RPMI8226 (cell line): ENCODE results near the gene EVI5.
"Not testable (repeated sequence)": the region's sequence is repeated elsewhere in the genome, so short reads cannot be mapped to it uniquely, and the experiment has no call there.

Experiments used
- DNase-seq: peaks from one replicate; pipeline ENCODE4 v3.0.0-alpha.2; 2015

The EVI5 gene

DNA sequence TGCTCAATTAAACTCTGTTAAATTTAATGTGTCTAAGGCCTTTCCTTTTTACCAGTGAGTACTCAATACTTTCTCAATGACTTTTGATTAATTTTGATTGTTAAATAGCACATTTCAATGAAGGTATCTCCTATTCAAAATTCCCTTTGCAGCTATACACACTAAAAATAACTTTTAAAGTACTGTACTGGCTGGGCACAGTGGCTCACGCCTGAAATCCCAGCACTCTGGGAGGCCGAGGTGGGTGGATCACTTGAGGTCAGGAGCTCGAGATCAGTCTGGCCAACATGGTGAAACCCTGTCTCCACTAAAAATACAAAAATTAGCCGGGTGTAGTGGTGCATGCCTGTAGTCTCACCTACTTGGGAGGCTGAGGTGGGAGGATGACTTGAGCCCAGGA lies 38.7 kb downstream of the EVI5 start:
- not testable (repeated sequence) for DNase-seq

DNA sequence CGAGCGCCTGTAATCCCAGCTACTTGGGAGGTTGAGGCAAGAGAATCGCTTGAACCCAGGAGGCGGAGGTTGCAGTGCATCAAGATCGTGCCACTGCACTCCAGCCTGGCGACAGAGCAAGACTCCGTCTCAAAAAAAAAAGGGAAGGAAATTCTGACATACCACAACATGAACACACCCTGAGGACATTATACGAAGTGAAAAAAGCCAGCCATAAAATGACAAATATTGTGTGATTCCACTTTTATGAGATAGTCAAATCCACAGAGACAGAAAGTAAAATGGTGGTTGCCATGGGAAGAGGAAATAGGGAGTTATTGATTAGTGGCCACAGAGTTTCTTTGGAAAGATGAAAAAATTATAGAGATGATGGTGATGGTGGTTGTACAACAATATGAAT lies 41.7 kb downstream of the EVI5 start:
- no peak for DNase-seq

DNA sequence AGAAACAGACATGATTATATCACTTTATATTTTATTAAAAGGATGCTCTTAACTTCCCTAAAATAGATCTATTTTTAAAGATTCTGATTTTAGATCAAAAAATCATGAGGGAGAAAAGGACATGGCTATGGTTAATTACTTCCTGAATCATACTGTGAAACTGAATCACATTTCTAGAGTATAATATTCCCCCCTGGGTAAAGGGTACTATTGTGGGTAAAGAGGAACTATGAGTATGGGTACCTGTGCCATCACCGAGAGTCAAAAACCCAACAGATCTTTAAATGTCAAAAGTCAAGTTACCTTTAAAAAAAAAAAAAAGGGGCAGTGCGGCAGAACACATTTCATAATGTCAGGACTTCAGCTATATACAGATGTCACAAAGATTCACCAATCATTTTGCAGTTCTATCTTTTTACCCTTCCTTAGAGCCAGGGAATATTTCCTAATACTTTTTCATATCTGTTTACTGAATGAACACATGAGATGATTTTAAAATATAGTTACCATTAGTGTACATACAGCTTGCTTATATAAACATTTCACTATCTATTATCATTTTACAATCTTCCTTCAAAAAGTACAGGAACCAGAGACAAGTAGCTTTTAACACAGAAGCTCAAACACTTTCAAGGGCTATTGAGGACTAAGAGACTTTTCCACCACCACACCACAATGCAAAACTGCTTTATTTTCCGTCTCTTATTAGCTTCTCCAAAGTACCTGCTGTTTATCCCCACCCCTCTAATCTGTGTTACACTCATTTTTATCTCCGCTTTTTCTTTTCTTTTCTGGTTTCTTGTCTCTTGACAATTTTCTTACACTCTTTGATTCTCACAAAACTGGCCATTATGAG lies 45.0 kb downstream of the EVI5 start:
- DNase-seq, result no peak

DNA sequence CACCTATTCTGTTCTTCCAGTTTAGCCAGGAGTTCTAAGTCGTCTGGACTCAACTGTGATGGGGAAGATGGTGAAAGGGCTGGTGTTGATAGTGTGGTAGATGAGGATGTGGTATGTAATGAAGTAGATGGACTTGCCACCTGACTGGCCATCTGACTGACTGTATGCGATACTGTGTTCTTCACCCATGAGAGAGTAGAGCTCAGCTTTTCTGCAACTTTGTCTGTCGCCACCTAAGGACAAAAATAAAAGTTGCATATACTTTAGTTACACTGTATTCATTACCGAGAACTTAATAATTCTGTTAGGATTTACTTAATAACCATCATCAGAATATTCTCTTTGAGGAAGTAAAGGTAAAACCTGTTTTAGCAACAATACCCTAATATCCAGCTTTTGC lies 48.5 kb downstream of the EVI5 start:
- no peak for DNase-seq

DNA sequence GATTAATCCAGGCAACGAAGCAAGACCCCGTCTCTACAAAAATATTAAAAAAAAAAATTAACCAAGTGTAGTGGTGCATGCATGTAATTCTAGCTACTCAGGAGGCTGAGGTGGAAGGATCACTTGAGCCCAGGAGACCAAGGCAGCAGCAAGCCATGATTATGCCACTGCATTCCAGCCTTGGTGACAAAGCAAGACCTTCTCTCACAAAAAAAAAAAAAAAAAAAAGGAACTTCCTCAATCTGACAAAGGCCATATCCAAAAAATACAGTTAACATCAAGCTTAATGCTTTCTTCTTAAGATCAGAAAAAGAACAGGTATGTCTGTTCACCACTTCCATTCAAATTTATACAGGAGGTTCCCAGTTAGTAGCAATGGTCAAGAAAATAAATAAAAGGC lies 54.4 kb downstream of the EVI5 start:
- no peak for DNase-seq

DNA sequence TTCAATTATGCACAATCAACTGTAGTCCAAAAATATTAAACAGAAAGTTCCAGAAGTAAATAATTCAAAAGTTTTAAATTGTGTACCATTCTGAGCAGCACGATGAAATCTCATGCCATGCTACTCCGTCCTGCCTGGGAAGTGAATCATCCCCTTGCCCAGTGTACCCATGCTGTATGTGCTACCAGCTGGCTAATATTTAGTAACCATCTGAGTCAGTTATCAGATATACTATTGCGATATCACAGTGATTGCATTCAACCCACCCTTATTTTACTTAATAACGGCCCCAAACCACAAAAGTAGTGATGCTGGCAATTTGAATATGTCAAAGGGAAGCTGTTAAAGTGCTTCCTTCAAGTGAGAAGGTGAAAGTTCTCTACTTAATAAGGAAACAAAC lies 56.2 kb downstream of the EVI5 start:
- no peak for DNase-seq

DNA sequence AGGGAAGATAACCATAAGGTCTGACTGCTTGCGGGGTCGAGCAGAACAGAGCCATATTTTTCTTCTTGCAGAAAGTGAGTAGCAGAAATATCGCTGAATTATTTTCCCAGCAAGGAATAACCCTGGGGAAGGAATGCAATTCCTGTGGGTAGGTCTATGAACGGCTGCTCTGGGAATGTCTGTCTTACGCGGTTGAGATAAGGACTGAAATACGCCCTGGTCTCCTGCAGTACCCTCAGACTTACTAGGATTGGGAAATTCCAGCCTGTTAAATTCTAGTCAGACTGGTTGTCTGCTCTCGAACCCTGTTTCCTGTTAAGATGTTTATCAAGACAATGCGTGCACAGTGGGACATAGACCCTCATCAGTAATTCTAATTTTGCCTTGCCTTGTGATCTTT lies 61.2 kb downstream of the EVI5 start:
- DNase-seq, result not testable (repeated sequence)

DNA sequence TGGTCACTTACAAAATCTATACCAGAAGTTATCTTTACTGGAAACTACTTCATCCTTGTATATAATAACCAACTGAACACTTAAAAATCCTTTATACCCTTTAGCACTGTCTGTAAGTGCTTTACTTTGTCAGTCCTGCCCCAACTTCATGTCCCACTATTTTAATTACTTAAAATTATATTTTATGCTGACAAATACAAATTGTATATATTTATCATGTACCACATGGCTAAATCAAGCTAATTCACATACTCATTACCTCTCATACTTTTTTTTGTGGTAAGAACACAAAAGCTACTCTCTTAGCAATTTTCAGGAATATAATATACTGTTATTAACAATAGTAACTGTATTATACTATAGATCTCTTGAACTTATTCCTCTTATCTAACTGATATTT lies 63.0 kb downstream of the EVI5 start:
- DNase-seq, result no peak

DNA sequence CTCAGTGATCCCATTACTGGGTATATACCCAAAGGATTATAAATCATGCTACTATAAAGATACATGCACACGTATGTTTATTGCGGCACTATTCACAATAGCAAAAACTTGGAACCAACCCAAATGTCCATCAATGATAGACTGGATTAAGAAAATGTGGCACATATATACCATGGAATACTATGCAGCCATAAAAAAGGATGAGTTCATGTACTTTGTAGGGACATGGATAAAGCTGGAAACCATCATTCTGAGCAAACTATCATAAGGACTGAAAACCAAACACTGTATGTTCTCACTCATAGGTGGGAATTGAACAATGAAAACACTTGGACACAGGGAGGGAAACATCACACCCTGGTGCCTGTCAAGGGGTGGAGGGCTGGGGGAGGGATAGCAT lies 63.8 kb downstream of the EVI5 start:
- DNase-seq, result not testable (repeated sequence)

DNA sequence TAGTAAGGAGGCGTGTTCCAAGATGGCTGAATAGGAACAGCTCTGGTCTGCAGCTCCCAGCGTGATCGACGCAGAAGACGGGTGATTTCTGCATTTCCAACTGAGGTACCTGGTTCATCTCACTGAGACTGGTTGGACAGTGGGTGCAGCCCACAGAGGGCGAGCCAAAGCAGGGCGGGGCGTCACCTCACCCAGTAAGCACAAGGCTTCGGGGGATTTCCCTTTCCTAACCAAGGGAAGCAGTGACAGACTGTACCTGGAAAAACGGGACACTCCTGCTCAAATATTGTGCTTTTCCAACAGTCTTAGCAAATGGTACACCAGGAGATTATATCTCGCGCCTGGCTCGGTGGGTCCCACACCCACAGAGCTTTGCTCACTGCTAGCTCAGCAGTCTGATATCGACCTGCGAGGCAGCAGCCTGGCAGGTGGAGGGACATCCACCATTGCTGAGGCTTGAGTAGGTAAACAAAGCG lies 69.4 kb downstream of the EVI5 start:
- not testable (repeated sequence) for DNase-seq

DNA sequence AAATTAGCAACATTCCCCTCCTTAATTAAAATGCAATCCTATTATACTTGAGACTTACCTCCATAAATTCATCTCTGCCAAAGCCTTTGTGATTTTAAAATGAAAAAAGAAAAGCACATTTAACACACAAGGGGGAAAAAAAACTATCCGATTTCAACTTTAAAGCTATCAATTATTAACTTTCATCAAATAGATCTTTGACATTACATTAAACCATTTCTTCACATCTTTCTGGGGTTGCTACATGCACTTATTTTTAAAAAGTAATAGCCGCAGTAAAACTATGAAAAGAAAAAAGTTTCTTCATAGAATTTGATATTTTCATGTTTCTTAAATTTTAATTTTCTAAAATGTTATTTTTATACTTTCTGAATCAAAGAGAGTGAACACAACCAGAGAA lies 71.0 kb downstream of the EVI5 start:
- DNase-seq, result no peak

DNA sequence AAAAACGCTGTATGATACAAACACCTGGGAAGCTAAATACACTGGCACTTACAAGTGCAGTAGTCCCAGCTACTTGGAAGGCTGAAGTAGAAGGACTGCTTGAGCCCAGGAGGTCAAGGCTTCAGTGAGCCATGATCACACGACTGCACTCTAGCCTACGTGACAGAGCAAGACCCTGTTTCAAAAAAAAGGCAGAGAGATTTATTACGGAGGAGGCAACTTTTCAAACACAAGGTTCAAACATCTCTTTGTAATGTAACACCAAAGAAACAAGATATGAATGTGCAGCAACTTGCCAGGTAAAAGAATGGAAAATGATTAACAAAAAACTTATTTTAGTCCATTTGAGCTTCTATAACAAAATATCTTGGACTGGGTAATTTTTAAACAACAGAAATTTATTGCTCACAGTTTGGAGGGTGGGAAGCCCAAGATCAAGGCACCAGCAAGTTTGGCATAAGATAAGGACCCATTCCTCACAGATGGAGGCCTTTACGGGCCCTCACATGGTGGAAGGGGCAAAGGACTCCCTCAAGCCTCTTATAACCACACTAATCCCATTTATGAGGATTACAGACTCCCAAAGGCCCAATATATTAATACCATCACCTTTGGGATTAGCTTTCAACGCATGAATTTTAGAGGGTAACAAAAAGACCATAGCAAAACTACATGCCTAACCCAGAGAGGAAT lies 73.3 kb downstream of the EVI5 start:
- no peak for DNase-seq

DNA sequence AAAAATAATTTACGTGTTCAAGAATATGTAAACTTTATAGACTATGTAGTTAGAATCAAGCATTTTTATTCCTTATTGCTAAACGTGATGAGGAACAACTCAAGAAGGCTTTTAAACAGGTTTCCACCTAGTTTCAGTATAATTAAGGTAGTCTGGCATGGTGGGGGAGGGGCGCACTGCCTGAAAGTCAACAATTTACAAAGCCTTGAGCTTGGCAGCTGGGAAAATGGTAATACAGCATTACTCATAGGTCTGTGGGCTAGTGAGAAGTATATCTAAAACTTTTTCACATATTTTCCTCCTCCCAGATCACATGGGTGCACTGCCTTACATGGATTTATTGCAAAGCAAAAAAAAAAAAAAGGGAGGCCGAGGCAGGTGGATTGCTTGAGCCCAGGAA lies 75.2 kb downstream of the EVI5 start:
- no peak for DNase-seq

DNA sequence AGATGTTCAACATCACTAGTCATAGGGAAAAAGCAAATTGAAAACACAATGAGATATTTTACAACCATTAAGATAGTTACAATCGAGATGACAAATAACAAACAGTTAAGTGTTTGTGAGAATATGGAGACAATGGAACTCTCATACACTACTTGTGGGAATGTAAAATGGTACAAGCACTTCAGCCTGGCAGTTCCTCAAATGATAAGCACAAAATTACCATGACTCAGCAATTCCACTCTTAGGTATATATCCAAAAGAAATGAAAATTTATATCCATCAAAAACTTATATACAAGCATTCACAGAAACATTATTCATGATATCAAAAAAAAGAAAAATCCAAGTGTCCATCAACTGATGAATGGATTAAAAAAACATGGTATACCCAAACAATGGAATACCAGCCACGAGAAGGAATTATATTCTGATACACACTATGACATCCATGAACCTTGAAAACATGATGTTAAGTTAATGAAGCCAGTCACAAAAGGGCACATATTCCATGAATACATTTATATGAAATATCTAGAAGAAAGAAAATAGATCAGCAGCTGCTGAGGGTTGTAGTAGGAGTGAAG lies 76.4 kb downstream of the EVI5 start:
- DNase-seq, result no peak

DNA sequence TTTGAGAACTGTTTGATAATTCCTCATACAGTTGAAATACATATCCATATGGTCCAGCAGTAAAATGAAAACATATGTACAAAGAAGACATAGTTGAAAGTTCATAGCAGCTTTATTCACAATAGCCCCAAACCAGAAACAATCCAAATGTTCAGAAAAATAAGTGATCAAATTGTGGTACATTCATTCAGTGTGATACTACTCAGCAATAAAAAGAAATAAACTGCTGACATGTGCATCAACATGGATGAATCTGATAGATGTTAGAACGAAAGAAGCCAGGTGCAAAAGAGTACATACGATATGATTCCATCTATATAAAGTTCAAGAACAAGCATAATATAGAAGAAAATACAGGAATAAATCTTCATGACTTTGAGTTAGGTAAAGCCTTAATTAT lies 77.2 kb downstream of the EVI5 start:
- DNase-seq, result no peak

DNA sequence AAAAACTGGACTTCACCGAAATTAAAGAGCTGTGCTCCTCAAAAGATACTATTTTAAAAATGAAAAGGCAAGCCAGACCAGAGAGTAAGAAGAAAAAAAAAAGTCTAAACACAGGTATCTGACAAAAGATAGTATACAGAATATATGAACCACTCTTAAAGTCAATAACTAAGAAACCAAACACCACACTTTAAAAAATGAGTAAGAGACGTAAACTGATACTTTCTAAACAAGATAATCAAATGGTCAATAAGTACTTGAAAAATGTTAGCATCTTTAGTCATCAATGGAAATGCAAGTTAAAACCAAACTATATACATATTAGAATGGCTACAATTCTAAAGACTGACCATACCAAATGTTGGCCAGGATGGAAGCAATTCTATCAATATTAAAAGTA lies 77.6 kb downstream of the EVI5 start:
- no peak for DNase-seq

DNA sequence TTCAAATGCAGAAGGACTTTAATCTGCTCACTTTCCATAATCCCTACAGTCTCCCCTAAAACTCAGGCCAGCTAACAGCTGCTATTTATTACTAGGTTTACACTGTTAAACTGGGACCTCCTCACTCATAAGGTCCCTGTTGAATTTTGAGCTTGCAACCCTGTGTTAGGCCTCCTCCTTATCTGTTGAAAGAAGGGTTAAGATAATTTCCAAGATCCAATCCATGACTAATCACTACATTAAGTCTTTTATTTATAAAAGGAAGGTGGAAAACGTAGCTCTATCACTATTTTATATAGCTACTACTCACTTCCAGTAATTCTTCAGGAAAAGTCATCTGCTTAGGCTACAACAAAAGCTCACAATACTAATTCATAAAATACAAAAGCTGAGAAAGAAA lies 79.5 kb downstream of the EVI5 start:
- no peak for DNase-seq

DNA sequence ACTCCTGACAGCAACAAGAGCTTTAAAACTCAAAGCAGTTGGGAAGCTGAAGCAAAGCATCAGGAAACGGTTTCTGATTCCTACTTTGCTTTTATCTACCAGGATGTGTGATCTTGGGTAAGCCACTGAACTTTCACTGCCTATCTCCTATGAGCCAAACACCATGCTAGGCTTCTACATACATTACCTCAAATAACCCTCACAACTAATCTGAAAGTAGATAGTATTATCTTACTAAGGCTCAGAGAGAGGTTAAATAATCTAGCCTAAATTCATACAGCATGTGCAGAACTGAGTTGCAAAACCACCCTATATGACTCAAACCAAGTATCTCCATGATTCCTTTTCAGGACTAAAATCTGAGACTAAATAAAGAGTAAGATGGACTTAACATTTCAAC lies 83.8 kb downstream of the EVI5 start:
- DNase-seq, result no peak

DNA sequence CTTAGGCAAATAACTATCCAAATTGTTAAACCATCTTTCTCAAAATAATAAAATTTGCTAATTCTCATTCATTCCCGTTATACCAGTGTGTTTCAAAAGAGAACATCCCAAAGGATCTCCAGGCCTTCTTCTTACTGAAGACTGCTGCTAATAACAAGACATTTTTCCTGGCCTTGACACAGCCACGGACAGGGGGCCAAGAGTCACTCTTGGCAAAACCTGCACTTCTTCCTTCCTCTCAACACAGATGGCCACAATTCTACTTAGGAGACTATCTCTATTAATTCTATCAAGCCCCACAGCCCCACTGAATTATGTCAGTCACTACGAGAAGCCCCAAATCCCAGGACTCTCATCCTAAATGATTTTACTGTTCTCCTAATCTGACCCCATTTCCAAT lies 86.0 kb downstream of the EVI5 start:
- DNase-seq, result no peak

DNA sequence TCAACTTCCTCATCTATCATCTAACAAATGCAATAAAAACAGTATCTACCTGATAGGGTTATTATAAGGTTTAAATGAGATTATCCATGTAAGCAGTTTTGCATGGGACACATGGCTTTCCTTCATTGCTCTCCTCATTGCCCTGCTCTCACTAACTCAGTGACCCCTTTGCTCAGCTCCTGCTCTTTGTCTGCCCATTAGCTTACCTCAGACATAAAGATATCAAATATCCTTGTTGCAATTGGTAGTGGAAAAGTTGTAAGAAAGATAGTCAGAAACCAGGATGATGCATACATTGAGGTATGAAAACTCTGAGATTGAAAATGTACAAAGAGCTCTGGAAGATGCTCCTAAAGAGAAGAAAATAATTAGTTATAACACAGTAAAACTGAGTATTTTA lies 89.8 kb downstream of the EVI5 start:
- no peak for DNase-seq

DNA sequence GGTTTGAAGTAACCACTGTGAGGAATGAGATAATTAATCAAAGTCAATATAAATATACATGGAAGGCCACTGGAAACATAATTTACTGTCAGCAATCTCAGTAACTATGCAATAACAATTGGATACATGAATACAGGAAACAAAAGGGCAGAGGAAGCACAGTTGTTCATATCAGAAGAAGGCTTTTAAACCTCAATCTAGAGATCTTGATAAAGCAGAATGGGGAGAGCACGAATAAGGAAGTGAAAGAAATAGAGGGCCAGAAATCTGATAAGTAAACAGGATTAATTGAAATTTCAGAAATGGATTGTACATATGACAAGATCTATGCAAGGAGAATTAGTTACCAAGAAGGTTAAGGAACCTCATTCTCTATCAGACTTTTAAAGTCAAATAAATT lies 93.0 kb downstream of the EVI5 start:
- no peak for DNase-seq

DNA sequence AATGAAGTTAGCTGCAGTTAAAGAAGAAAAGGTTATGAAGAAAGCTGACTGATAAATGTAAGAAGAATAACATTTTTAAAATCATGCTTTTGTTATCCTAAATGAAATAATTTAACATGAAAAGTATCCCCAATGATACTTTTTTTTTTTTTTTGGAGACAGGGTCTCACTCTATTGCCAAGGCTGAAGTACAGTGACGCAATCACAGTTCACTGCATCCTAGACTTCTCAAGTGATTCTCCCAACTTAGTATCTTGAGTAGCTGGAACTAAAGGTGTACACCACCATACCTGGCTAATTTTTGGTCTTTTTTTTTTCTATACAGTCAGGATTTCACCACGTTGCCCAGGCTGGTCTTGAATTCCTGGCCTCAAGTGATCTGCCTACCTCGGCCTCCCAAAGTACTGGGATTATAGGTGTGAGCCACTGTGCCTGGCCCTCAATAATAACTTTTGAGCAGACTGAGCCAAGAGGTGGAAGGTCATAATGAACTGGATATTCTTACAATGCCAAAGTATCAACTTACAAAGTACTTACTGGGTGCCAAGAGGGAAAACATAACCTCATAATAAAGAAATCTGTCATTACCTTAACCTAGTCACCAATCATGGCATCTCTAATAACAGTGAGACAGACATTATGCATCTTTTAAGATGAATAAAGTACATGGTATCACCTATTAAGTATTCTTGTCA lies 94.5 kb downstream of the EVI5 start:
- DNase-seq, result no peak

DNA sequence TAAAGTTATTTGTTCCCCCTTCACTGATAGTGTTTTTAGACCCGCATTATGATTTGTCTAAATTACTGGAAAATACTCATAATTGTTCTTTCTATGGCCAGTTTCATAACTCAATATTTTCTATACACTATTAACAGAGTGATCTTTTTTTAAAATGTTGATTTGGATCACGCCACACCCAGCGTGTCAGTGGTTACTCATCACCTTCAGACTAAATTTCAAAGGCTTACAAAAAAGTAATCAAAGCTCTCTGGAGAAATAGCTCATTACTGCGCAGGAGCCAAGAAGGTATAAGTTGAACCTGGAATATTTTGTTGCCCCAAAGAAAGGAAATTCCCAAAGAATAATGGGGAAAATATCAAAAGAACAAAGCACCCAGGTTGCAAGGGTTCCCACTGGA lies 104.9 kb downstream of the EVI5 start:
- no peak for DNase-seq

DNA sequence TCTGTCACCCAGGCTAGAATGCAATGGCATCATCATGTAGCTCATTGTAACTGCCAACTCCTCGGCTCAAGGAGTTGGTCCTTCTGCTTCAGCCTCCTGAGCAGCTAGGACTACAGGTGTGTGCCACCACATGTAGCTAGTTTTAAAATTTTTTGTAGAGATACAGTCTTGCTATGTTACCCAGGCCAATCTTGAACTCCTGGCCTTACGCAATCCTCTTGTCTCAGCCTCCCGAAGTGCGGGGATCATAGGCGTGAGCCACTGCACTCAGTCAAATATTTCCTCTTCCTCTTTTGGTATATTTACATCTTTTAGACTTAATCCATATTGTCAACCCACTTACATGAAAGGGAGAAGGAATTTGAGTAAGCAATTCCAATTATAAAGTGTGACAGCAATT lies 121.1 kb downstream of the EVI5 start:
- DNase-seq, result no peak
